Sigmoid colon (tissue), 4 donors: ENCODE results near the gene NIN.

Experiments
- CTCF ChIP-seq, 4 experiments: fragments of 450-650 bp in 3 of 4; fragments of 200-600 bp in 1 of 4; IDR thresholded peaks; one replicate each; pipeline ENCODE4 v1.5.1; 2016 to 2019; ENCODE audit warnings: antibody characterized with exemption in 4 of 4, mild to moderate bottlenecking in 3 of 4, moderate library complexity in 2 of 4
- EP300 ChIP-seq, 4 donors: sonication (generic); formaldehyde crosslinking; IDR thresholded peaks; one replicate each; pipeline ENCODE4 v1.6.1; 2017; ENCODE audit warnings: antibody characterized with exemption in 4 of 4
- POLR2A ChIP-seq, 2 donors: fragments of 450-650 bp; IDR thresholded peaks; one replicate each; pipeline ENCODE4 v1.6.1; 2016; ENCODE audit warnings: antibody characterized with exemption in 2 of 2, mild to moderate bottlenecking in 2 of 2, moderate library complexity in 2 of 2
- POLR2AphosphoS5 ChIP-seq, 4 donors: sonication (generic); formaldehyde crosslinking; IDR thresholded peaks; one replicate each; pipeline ENCODE4 v1.6.1; 2017; ENCODE audit warnings: antibody characterized with exemption in 4 of 4

GRCh38 chr14:50783563-50783962, 47.4 kb downstream of the NIN start:
- TF ChIP-seq CTCF (IDR thresholded peaks at IDR 0.05) (no peak), EP300 (IDR thresholded peaks at IDR 0.05) (no peak), POLR2A (IDR thresholded peaks at IDR 0.05) (no peak), POLR2AphosphoS5 (IDR thresholded peaks at IDR 0.05) (no peak)
